Brain microvascular endothelial cell (primary cell): ENCODE measurements around the gene MTRFR.

ENCODE experiments used
- DNase-seq: peaks from one replicate; pipeline ENCODE4 v3.0.0-alpha.2; 2020
- H3K27ac ChIP-seq: fragments of 250-450 bp; sonication (Bioruptor Pico); 2 replicates; pipeline ENCODE4 v1.5.1; 2020; ENCODE audit warnings: mild to moderate bottlenecking, moderate library complexity
- H3K27me3 ChIP-seq: fragments of 250-450 bp; sonication (Bioruptor Pico); replicated peaks from 2 replicates; pipeline ENCODE4 v1.5.1; 2020; ENCODE audit warnings: mild to moderate bottlenecking
- H3K36me3 ChIP-seq: fragments of 250-450 bp; sonication (Bioruptor Pico); replicated peaks from 2 replicates; pipeline ENCODE4 v1.5.1; 2020; ENCODE audit warnings: mild to moderate bottlenecking
- H3K4me3 ChIP-seq: 2 replicates; pipeline ENCODE4 v1.5.1; 2011; ENCODE audit warnings: low read depth, mild to moderate bottlenecking, control low read depth, low read length, moderate library complexity
- CTCF ChIP-seq: IDR thresholded peaks from 2 replicates; pipeline ENCODE4 v1.5.1; 2011; ENCODE audit warnings: low read depth, mild to moderate bottlenecking, moderate library complexity, low read length, control low read depth, inconsistent platforms; ENCODE audit errors: missing control alignments
- in situ Hi-C: cut with HindIII; loops from 2 replicates; pipeline ENCODE4 v1.10.0; 2017; ENCODE audit warnings: low sequenced_read_pairs, low pct_ligation_motif_present

MTRFR gene

GRCh38 chr12:123305136-123305535 is 71.9 kb downstream of the MTRFR start:
- H3K36me3 ChIP-seq = peaks cover 59% of the 10 kb centered on the region

GRCh38 chr12:123306200-123306599 is 73.0 kb downstream of the MTRFR start:
- no peak for DNase-seq
- no peak for TF ChIP-seq CTCF
- Histone ChIP-seq H3K27me3 (no peaks in the 10 kb centered on the region), H3K4me3 (no peak overlapping the region), H3K27ac (no peak overlapping the region), H3K36me3 (peaks cover 69% of the 10 kb centered on the region)
- in situ Hi-C loops = no loop called here

More at GRCh38 chr12:123305136-123305535, 71.9 kb downstream of the MTRFR start:
- in situ Hi-C loops = no loop called here
- no peak for TF ChIP-seq CTCF
- H3K27me3 ChIP-seq = no peaks in the 10 kb centered on the region
- no peak overlapping the region for H3K4me3 ChIP-seq
- H3K27ac ChIP-seq = no peak overlapping the region
- no peak for DNase-seq
